Measurements from ENCODE around the gene MAFG.

MAFG gene

GRCh38 chr17:81934850-81935708 lies 7.5 kb upstream of the MAFG start:
- no peak for DNase-seq

GRCh38 chr17:81934098-81934757 lies 6.7 kb upstream of the MAFG start:
- no peak for DNase-seq

GRCh38 chr17:81933178-81933699 lies 5.7 kb upstream of the MAFG start:
- DNase-seq, result no peak

DNA sequence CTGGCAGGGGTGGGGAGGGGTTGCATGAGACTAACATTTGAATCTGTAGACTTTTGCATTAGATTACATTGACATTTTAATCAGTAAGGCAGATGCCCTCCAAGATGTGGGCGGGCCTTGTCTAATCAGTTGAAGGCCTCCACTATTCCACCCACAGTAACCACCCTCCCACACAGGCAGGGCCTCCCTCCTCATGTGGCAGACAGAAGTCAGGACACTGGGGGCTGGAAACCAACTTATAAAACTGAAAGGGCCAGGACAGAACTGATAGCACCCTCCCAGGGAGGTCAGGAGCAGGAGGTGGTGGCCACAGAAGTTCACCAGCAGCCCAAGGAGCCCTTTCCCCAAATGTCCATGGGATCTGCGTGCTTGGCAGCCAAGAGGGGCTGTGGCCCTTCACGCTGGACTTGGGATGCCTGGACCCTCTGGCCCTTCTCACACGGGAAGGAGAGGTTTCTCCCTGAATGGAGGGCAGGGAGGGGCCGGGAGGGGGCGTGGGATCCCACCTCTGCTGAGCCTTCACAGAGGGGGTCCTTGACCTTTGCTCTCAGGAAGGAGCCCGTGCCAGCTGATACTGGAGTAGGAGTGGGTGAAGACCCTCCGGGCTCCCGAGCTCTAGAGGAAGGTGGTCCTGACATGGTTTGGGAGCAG lies 4.9 kb upstream of the MAFG start:
- DNase-seq, result no peak

DNA sequence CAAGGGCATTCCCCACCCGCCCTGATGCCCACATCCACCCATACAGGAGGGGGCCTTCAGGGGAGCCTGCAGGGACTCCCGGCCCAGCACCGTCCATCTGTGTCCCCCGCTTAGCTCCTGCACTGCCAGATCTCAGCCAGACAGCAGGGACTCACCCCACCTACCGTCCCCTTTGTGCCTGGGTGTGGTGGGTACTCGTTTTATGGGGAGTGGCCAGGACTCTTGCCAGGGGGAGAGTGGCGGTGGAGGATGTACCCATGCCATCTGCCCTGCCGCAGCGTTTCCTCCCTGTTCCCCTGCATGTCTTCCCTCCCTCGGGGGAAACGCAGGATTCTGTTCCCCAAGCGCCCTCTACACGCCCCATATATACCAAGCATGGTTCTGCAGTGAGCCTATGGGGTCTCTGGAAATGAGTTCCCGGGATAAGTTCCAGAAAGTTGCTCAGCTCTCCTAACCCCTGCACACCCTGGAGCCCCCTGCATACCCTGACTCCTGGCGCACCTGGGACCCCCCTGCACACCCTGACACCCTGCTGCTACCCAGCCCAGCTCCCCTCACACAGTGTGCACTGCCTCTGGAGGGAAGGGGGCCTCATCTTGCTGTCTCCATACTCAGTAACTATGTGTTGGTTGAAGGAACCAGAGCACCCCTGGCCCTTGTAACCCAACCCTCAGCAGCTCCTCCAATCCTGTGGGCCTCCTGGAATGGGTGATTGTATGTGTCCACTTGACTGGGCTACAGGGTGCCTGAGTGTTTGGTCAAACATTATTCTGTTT lies 4.2 kb upstream of the MAFG start:
- DNase-seq, result no peak

- no peak for DNase-seq
Observed at GRCh38 chr17:81931189-81931556, 3.6 kb upstream of the MAFG start.

DNA sequence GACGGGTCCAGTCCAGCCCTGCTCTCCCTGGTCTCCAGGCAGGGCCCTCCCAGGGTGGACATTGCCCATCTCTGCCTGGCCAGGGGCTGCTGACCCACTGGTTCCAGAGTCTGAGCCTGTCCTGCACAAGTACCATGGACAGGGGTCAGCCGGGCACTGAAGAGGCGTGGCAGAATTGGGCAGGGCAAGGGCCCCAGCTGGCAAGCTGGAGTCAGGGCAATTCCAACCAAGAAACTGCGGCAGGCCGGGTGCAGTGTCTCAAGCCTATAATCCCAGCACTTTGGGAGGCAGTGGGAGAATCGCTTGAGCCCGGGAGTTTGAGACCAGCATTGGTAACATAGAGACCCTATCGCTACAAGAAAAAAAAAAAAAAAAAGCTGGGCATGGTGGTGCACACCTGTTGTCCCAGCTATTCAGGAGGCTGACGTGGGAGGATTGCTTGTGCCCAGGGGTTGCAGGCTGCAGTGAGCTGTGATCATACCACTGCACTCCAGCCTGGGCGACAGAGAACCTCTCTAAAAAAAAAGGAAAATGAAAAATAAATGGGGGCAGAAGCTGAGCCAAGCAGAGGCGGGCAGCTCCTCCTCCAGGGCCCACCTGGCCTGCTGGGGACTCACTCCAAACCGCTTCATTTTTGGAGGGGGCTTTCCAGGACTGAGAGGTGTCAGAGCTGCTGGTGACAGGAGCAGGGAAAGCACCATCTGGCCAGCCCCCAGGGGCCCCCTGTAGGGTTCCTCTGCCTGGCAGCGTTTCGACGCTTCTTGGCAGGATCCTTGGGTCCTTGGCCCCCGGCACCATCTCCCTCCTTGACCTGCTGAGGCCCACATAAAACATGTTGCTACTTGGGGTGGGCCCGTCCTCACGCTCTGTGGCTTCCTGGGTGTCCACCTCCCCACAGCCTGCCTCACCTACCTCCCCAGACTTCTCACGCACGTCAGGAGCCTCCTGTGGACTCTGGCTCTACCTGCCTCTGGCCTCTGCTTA lies 2.9 kb upstream of the MAFG start:
- DNase-seq, result no peak

DNA sequence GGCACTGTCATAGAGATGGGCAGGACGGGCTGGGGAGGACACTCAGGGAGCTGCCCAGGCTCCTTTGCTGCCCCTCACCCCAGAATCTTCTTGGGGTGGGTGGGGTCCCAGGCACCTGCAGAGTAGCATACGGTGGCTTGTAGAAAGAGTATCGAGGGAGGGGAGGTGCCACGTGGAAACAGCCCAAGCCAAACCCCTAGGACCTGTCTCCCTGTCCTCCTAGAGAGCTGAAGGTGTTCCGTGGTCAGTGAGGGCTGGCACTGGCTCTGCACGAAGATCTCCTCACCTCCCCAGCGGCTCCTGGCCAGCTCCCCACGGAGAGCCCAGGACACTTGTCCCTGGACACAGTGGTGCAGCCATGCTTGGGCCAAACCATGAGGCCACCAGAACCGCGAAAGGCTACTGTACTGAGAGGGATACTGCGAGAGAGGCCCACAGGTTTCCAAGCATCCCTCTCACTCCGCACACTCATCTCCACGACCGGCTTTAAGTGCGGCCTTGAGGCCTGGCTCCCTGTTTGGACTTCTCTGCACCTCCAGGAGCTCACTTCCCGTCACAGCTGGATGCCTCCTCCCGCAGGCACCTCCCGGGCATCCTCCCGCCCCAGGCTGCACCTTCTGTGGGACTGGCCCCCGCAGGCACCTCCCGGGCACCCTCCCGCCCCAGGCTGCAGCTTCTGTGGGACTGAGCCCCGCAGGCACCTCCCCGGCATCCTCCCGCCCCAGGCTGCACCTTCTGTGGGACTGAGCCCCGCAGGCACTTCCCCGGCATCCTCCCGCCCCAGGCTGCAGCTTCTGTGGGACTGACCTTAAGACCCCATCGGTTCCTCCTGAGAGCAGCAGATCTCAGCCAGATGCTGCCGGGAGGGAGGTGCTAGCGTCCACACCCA lies 2.0 kb upstream of the MAFG start:
- no peak for DNase-seq

GRCh38 chr17:81928544-81929252 lies 1.2 kb upstream of the MAFG start:
- no peak for DNase-seq

- no peak for DNase-seq
Observed at GRCh38 chr17:81927152-81927652, 333 bp downstream of the MAFG start.

DNA sequence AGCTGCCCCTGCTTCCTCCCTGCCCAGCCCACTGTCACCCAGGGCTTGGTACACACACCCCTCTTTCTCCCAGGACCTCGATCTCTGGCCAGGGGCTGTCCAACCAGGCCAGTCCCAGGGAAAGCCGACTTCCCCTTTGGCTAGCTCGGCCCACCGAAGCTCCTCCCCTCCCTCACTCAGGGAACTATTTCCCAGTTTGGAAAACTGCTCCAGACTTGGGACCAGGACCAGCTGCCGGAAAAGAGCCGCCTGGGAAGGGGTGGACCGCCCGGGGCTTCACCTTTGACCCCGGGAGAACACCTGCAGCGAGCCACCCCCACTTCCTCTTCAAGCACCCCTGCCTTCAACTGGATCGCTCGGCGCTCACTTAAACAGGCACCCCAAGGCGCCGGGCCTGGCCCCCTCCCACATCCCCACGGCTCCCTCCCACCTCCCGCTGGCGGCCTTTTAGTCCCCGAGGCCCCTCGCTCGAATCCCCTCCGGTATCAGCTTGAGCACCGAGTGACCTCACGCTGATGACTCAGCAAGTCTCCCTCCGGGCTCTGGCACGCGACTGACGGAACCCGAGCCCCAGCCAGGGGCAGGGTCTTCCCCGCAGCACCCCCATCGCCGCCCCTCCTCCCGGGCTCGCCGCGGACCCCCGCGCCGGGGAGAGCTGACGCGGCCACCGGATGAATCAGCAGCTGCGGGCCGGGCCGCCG lies 934 bp downstream of the MAFG start:
- DNase-seq, result no peak

DNA sequence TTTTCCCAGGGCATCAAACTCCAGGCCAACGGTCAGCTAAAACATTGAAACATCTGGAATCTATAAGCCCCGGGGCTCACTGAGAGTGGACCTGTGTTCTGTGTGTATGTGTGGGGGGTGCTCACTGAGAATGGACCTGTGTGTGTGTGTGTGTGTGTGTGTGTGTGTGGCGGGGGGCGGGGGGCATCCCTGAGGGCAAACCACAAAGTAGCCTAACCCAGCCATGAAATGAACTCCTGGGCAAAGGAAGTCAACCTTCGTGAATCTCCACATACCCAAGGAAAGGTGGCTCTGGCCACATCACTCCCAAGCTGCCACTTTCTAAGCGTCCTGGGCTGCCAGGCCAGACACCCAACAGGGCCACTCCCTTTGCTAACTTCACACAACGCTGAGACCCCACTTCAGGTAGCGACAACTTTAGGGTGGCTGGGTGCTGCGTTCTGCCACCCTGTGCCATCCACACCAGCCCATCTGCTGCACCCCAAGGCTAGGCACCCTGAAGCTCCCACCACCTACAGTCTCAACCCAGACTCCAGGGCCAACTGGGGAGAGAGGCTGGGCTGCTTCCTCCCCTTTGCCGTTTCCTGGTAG lies 1.6 kb downstream of the MAFG start:
- no peak for DNase-seq

DNA sequence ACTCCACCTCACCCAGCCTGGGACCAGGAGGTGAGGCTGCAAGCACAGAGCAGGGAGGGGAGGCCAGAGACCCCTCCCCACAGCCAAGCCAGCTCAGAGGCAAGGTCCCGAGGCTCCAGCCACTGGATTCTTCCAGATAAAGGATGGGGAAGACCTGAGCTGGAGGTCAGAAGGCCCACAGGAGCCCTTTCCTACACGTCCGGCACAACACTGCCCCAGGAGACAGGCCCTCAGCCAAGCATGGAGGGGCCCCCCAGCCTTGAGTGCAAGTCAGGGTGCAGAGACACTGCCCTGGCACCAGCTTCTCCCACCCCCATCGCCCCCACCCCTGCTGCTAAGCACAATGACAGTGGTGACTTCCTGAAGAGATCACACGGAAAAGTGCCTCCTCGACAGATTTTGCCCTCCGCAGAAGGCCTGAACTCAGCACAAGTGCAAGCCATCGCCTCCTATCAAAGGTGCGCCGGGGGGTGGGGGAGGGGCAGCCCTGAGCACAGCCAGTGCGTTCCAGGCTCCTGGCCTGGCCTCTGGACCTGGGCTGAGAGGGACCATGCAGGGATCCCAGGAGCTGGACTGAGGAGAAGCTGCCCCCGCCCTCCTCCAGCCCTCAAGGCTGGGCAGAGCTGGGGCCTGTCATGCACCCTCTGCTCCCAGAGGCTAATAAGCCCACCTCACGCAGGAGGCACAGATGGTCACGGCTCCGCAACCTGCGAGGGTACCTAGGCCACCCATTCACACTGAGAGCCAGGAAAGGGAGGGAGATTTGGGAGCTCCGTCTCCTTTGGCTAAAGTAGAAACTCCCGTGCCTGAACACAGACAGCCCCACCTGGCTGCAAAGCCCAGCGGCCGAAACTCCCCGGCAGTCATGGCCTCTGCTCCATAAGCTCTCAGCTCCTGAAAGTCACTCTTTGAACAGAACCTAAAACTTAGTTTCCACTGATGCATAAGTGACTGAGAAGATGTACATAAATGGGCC lies 2.7 kb downstream of the MAFG start:
- DNase-seq, result no peak

DNA sequence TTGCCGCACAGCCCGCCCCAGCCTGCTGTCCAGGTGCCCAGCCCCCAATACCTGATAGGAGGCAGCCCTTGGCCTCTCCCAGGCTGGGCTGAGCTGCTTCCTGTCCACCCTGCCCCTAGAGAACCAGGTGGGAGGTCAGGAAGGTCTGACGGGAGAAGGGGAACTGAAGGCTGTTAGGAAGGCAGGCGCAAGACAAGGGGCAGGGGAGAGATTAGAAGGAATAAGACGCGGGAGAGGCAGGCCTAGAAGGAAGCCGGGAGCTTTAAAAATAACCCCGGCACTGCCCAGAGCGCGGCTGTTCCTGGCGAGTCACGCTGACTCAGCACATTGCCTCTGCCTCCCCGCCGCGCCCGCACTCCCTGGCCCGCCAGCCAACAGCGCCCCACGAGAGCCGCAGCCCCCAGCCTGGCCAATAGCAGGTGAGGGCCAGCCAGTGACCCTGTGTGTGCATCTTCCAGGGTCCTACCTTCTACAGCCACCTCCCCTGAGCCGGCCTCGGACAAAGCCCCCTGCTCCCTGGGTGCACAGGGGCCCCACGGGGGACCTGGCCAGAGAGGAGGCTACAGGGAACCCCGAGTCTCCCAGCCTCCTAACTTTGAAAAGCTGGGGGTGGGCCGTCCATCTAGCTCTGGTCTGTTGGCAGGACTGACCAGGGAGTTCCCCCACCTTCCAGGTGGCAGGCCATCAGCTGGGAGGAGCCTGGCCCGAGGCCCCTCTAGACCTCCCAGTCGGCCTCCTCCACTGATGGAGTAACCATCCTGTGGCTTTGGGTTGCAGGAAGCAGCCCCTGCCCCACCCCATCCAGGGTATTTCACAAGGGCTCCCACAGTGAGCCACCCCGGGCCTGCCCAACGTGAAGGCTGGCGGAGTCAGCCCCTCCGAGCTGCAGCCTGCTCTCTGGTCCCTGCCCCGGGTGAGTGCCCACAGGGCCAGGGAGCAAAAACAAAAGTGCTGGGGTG lies 4.0 kb downstream of the MAFG start:
- no peak for DNase-seq

DNA sequence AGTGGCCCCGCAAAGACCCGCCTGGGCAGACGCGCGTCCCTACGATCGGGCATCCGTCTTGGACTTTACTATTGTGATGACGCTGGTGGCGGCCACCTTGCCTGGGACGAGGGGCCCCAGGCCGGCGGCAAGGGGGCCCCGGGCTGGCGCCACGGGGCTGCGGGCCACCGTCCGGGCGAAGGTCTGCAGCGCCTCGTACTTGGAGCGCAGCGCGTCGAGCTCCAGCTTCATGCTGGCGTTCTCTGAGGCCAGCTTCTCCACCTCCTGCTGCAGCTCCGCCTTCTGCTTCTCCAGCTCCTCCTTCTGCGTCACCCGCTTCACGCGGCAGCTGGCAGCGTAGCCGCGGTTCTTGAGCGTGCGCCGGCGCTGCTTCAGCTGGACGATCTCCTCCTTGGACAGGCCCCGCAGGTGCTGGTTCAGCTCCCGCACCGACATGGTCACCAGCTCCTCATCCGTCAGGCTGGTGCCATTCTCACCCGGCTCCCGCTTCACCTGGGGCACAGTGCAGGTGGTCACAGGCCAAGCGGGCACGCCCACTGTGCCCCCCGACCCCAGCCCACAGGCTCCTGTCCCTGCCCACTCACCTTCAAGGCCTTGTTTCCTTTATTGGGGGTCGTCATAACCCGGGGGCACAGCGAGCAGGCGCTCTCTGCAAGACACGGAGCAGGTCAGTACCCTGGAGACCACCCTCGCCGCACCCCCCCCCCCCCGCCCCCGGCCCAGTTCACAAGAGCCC lies 4.8 kb downstream of the MAFG start:
- no peak for DNase-seq

Data from NCI-H2081 treated with DMSO at 0.1 percent for 48 hours (cell line).